ENCODE data around the gene FLNC.

The FLNC gene, protein sequence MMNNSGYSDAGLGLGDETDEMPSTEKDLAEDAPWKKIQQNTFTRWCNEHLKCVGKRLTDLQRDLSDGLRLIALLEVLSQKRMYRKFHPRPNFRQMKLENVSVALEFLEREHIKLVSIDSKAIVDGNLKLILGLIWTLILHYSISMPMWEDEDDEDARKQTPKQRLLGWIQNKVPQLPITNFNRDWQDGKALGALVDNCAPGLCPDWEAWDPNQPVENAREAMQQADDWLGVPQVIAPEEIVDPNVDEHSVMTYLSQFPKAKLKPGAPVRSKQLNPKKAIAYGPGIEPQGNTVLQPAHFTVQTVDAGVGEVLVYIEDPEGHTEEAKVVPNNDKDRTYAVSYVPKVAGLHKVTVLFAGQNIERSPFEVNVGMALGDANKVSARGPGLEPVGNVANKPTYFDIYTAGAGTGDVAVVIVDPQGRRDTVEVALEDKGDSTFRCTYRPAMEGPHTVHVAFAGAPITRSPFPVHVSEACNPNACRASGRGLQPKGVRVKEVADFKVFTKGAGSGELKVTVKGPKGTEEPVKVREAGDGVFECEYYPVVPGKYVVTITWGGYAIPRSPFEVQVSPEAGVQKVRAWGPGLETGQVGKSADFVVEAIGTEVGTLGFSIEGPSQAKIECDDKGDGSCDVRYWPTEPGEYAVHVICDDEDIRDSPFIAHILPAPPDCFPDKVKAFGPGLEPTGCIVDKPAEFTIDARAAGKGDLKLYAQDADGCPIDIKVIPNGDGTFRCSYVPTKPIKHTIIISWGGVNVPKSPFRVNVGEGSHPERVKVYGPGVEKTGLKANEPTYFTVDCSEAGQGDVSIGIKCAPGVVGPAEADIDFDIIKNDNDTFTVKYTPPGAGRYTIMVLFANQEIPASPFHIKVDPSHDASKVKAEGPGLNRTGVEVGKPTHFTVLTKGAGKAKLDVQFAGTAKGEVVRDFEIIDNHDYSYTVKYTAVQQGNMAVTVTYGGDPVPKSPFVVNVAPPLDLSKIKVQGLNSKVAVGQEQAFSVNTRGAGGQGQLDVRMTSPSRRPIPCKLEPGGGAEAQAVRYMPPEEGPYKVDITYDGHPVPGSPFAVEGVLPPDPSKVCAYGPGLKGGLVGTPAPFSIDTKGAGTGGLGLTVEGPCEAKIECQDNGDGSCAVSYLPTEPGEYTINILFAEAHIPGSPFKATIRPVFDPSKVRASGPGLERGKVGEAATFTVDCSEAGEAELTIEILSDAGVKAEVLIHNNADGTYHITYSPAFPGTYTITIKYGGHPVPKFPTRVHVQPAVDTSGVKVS (N-terminal part only)

DNA sequence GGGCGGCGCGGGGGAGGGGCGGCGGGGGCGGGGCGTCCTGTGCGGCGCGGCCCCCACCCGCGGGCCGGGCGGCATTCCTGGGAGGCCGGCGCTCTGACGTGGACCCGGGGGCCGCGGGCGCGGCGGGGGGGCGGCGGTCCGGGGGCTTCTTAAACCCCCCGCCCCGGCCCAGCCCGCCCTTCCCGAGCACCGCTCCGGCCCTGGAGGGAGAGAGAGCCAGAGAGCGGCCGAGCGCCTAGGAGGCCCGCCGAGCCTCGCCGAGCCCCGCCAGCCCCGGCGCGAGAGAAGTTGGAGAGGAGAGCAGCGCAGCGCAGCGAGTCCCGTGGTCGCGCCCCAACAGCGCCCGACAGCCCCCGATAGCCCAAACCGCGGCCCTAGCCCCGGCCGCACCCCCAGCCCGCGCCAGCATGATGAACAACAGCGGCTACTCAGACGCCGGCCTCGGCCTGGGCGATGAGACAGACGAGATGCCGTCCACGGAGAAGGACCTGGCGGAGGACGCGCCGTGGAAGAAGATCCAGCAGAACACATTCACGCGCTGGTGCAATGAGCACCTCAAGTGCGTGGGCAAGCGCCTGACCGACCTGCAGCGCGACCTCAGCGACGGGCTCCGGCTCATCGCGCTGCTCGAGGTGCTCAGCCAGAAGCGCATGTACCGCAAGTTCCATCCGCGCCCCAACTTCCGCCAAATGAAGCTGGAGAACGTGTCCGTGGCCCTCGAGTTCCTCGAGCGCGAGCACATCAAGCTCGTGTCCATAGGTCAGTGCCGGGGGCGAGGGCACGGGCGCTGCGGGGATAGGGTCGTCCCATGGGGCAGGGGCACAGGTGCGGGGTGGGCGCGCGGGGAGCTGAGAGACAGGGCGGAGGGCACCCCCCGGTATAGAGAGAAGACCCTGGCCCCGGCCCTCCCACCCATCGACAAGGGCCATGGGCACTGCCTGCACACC is at the start of gene FLNC:
FLNC (plus strand) TSS at position 176 of the 947 bp plus-strand sequence; CDS start at position 408, 232 bp downstream.
- FAIRE-seq (no peak), DNase-seq (ENCODE audit: low spot score) (peak; percentile 62)

DNA sequence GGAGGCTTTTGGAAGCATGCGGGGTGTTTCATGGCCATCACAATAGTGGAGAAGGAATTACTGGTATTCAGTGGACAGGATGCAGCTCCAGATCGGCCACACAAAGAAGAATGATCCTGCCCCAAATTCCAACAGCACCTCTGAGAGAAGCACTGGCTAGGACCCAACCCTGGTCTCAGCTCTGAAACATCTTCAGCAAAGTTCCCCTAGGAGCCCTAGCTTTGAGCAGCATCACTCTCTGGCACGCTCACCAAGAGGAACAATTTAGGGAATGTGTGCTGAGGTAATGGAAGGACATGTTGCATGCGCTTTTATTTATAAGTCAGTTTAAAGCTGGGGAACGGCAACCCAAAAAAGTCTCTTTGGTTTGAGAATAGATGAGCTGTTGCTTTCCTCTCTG is 49.1 kb upstream of the FLNC start:
- DNase-seq (ENCODE audit: low spot score) (no peak), FAIRE-seq (no peak)

DNA sequence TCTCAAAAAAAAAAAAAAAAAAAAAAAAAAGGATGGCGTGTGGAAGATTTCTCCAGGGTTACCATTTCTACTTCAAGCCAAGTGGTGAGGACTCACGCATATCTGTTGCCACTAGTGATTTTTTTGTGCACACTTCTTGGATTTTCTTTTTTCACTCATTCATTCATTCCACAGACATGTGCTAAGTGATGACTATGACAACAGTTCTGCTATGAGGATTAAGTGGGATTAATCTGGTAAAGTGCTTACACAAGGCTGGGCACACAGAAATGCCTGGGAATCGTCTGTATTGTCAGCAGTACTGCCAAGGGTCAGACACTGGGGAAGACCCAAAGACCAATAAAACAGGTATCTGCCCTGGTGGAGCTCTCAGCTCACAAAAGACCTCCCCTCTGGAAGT is 48.4 kb upstream of the FLNC start:
- no peak for FAIRE-seq
- DNase-seq (ENCODE audit: low spot score) = no peak

- no peak for FAIRE-seq
- peak; percentile 71 for DNase-seq (ENCODE audit: low spot score)
Observed at GRCh38 chr7:128783143-128783861, 46.9 kb upstream of the FLNC start.

GRCh38 chr7:128785738-128786137 is 44.5 kb upstream of the FLNC start:
- no peak for DNase-seq (ENCODE audit: low spot score)
- no peak for FAIRE-seq

- DNase-seq (ENCODE audit: low spot score) (no peak), FAIRE-seq (no peak)
Observed at GRCh38 chr7:128788446-128789412, 41.5 kb upstream of the FLNC start.

GRCh38 chr7:128790315-128791041 is 39.7 kb upstream of the FLNC start:
- DNase-seq (ENCODE audit: low spot score) = no peak
- FAIRE-seq = no peak

DNA sequence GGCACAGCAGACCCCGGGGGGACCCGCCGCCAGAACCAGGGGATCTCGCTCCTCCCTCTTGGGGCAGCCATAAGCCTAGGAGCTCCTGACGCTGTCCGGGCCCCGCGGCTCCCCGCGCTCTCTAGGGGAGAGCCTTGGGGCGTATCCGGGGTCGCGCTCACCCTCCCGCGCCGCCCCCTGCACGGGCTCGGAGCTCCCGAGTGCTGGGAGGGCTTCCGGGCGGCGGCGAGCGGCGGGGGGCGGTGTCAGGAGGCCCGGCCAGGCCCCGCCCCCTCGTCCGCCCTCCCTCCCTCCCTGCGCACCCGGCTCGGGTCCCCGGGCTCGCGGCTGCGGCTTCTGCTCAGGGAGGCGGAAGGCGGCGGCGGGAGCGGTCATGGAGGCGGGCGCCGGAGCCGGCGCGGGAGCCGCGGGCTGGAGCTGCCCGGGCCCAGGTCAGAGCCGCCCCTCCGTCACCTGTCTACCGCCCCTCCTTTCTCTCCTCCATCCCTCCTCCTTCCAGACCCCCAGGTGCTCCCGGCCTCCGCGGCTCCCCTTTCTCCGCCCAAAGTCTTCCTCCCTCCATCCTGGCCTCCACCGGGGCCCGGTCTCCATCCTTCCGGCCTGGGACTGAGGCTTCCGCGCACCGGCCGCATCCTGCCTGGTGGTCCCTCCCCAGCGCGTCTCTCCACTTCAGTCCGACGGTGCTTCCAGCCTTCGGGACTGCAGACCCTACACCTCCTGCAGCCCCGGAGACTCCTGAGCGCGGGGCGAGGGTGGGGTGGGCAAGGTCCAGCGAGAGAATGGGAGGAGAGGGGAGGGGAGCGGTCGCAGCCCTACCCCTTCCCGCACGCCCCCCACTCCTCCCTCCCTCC is 38.9 kb upstream of the FLNC start, which contains the start of gene CCDC136:
CCDC136 (plus strand) TSS at position 848 of the 851 bp plus-strand sequence. CDS start 444 bp downstream, outside the sequence.
- no peak for FAIRE-seq
- peak; percentile 45 for DNase-seq (ENCODE audit: low spot score)

- DNase-seq (ENCODE audit: low spot score) = no peak
- FAIRE-seq = no peak
Observed at GRCh38 chr7:128791972-128792327, 38.3 kb upstream of the FLNC start.

- DNase-seq (ENCODE audit: low spot score) (no peak), FAIRE-seq (no peak)
Observed at GRCh38 chr7:128792471-128793180, 37.6 kb upstream of the FLNC start.

- FAIRE-seq (no peak), DNase-seq (ENCODE audit: low spot score) (no peak)
Observed at GRCh38 chr7:128793181-128793547, 37.0 kb upstream of the FLNC start.

DNA sequence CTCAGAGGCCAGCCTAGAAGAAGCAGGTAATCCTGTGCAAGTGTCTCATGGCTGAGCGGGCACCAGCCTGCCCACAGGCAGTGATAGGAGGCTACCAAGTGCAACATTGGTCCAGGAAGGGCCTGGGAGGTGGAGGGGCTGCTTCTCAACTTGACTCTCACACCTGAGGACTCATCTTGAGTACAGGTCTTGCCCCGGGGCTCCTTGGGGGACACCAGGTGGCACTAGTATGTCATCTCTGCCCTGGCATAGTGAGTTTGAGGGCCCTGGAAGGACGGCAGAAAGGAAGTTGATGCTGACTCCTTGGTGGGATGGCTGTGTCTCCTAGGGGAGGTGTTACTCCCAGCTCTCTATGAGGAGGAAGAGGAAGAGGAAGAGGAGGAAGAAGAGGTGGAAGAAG is 36.2 kb upstream of the FLNC start:
- FAIRE-seq (no peak), DNase-seq (ENCODE audit: low spot score) (no peak)

GRCh38 chr7:128794436-128794835 is 35.8 kb upstream of the FLNC start:
- FAIRE-seq = no peak
- DNase-seq (ENCODE audit: low spot score) = no peak

- FAIRE-seq (no peak), DNase-seq (ENCODE audit: low spot score) (no peak)
Observed at GRCh38 chr7:128795129-128795528, 35.1 kb upstream of the FLNC start.

DNA sequence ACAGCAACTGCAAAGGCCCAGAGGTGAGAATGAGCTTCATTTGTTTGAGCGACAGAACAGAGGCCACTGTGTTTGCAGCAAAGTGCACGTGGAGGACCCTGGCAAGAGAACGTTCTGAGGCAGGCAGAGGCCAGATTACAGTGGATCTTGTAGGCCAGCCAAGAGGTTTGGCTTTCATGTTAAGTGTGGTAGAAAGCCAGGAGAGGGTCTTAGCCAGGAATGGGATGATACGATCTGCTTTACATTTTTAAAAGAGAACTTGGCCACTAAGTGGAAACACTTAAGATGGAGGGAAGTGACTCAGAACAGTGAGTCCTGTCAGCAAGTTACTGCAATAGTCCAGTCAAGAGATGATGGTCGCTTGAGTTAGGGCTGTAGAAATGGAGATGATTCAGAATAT is 33.9 kb upstream of the FLNC start:
- DNase-seq (ENCODE audit: low spot score) (no peak), FAIRE-seq (no peak)

- DNase-seq (ENCODE audit: low spot score) = no peak
- FAIRE-seq = no peak
Observed at GRCh38 chr7:128799451-128799850, 30.8 kb upstream of the FLNC start.

Data from RCC 7860 (cell line).